HepG2 (cell line): ENCODE data around the gene DNALI1. TPM values are rescaled to one million over a fixed set of nuclear protein-coding genes. Genes with fewer than 3 reads are reported as not detected.

Source experiments
- BORCS8-MEF2B ChIP-seq: sonication (generic); formaldehyde crosslinking; IDR thresholded peaks from 2 replicates; pipeline ENCODE4 v1.8.0; 2022; ENCODE audit warnings: mild to moderate bottlenecking, missing genetic modification reagents
- CEBPZ ChIP-seq: IDR thresholded peaks from 2 replicates; pipeline ENCODE4 v1.6.1; 2012; ENCODE audit warnings: low read length, improper control_type of control experiment
- FOXJ3 ChIP-seq: sonication (generic); formaldehyde crosslinking; IDR thresholded peaks from 2 replicates; pipeline ENCODE4 v1.4.0; 2020; ENCODE audit warnings: missing genetic modification reagents, mild to moderate bottlenecking, borderline replicate concordance
- JUN ChIP-seq: sonication (generic); formaldehyde crosslinking; IDR thresholded peaks from 2 replicates; pipeline ENCODE4 v1.4.0; 2020; ENCODE audit warnings: mild to moderate bottlenecking, missing genetic modification reagents
- MAF1 ChIP-seq: sonication (generic); formaldehyde crosslinking; IDR thresholded peaks from 2 replicates; pipeline ENCODE4 v1.5.0; 2020; ENCODE audit warnings: missing genetic modification reagents, borderline replicate concordance
- PITX1 ChIP-seq: sonication (generic); formaldehyde crosslinking; IDR thresholded peaks from 2 replicates; pipeline ENCODE4 v1.5.1; 2020; ENCODE audit warnings: mild to moderate bottlenecking, missing genetic modification reagents
- PLRG1 ChIP-seq: fragments of 450-650 bp; conservative IDR thresholded peaks from 2 replicates; pipeline ENCODE4 v1.6.1; 2016
- SETDB1 ChIP-seq: sonication (generic); formaldehyde crosslinking; IDR thresholded peaks from 2 replicates; pipeline ENCODE4 v1.5.1; 2020; ENCODE audit warnings: missing genetic modification reagents, mild to moderate bottlenecking, borderline replicate concordance
- SSRP1 ChIP-seq: IDR thresholded peaks from 2 replicates; pipeline ENCODE4 v1.6.1; 2016; ENCODE audit warnings: control low read depth
- TRAFD1 ChIP-seq: sonication (generic); formaldehyde crosslinking; IDR thresholded peaks from 2 replicates; pipeline ENCODE4 v1.5.1; 2020; ENCODE audit warnings: missing genetic modification reagents, mild to moderate bottlenecking, borderline replicate concordance
- ZFY ChIP-seq: sonication (generic); formaldehyde crosslinking; IDR thresholded peaks from 2 replicates; pipeline ENCODE4 v1.4.0; 2020; ENCODE audit warnings: missing genetic modification reagents
- ZNF142 ChIP-seq: sonication (generic); formaldehyde crosslinking; IDR thresholded peaks from 2 replicates; pipeline ENCODE4 v1.4.0; 2020; ENCODE audit warnings: missing genetic modification reagents
- ZNF597 ChIP-seq: sonication (generic); formaldehyde crosslinking; IDR thresholded peaks from 2 replicates; pipeline ENCODE4 v1.5.0; 2020; ENCODE audit warnings: missing genetic modification reagents
- ZNF704 ChIP-seq: sonication (generic); formaldehyde crosslinking; IDR thresholded peaks from 2 replicates; pipeline ENCODE4 v1.8.1; 2023; ENCODE audit warnings: mild to moderate bottlenecking, inconsistent platforms, moderate library complexity, missing genetic modification reagents, borderline replicate concordance
- ZNF878 ChIP-seq: sonication (generic); formaldehyde crosslinking; IDR thresholded peaks from 2 replicates; pipeline ENCODE4 v1.8.1; 2023; ENCODE audit warnings: mild to moderate bottlenecking, missing genetic modification reagents, moderate library complexity
- polyA plus RNA-seq, 8 experiments: library from polyadenylated mRNA; depleted of rRNA in 3 of 8; stranded (reverse) in 7 of 8; unstranded in 1 of 8; fragments of >200 nt; fragmentation: Illumina TruSeq in 4 of 8; extraction: Trizol in 4 of 8; gene quantifications; 2 replicates each; pipeline versions ENCODE4 v1.2.1 to v1.2.3, GENCODE V29; 2011 to 2016; ENCODE audit warnings: low read depth in 4 of 8, missing spikeins in 1 of 8, mixed read lengths in 1 of 8; ENCODE audit not compliant: insufficient read depth in 1 of 8
- total RNA-seq, 5 experiments: library from RNA; depleted of rRNA; stranded (reverse); fragments of >200 nt; fragmentation: Illumina TruSeq; extraction: Trizol; gene quantifications; 2 replicates each; pipeline ENCODE4 v1.2.3, GENCODE V29; 2016; ENCODE audit warnings: low read depth in 1 of 5

DNALI1 gene
- total and polyA plus RNA-seq, 2 of the 13 experiments (the other 11 are each of a cell fraction or from before 2014, with no cell fraction given): 0.42 to 0.70 TPM

GRCh38 chr1:37595440-37596181 is 38.9 kb downstream of the DNALI1 start, which contains the start of gene GNL2 (continued):
- TF ChIP-seq PITX1 (CRISPR knock-in tag): peak; percentile 62; the same call in 1 of the 2 replicates
- peak; percentile 84 for TF ChIP-seq ZNF142
- 0 out of 2 replicates have a peak, but pooled peaks have one; percentile 60 for TF ChIP-seq MAF1 (CRISPR knock-in tag)
- no peak for TF ChIP-seq ZNF878 (CRISPR knock-in tag)
- TF ChIP-seq SSRP1 (CRISPR knock-in tag): no peak
- TF ChIP-seq FOXJ3: no peak
- no peak for TF ChIP-seq PLRG1
- peak; percentile 85 for TF ChIP-seq BORCS8-MEF2B
- TF ChIP-seq CEBPZ: no peak
- 0 out of 2 replicates have a peak, but pooled peaks have one; percentile 73 for TF ChIP-seq ZNF704 (CRISPR knock-in tag)
- peak; percentile 69 for TF ChIP-seq ZFY (CRISPR knock-in tag)
- TF ChIP-seq SETDB1 (CRISPR knock-in tag): no peak
- no peak for TF ChIP-seq ZNF597 (CRISPR knock-in tag)
- TF ChIP-seq TRAFD1 (CRISPR knock-in tag): no peak
- TF ChIP-seq JUN (CRISPR knock-in tag): no peak; the same call in 1 of the 2 replicates
